Ovary (tissue), 9 donors: ENCODE results near the gene BLOC1S4. TPM values are rescaled to one million over a fixed set of nuclear protein-coding genes. Genes with fewer than 3 reads are reported as not detected.
A peak's percentile ranks its signal among the peaks of the same experiment; 100 is the strongest.

Source experiments
- DNase-seq, 5 donors: peaks; one replicate each; pipeline ENCODE4 v3.0.0-alpha.2; 2019 to 2020
- H3K27ac ChIP-seq, 2 donors: fragments of 200-600 bp; one replicate each; pipeline versions ENCODE4 v1.5.1 to v1.8.0; 2019 to 2022
- H3K27me3 ChIP-seq: fragments of 200-600 bp; one replicate; pipeline ENCODE4 v1.8.0; 2022
- H3K36me3 ChIP-seq: fragments of 200-600 bp; sonication (generic); one replicate; pipeline ENCODE4 v1.5.1; 2019
- H3K4me1 ChIP-seq: one replicate; pipeline ENCODE4 v1.8.1; 2013; ENCODE audit warnings: mild to moderate bottlenecking, moderate library complexity; ENCODE audit not compliant: insufficient read depth
- H3K4me3 ChIP-seq: fragments of 200-600 bp; sonication (generic); one replicate; pipeline ENCODE4 v1.5.1; 2017
- H3K9me3 ChIP-seq, 2 donors: fragments of 200-600 bp in 1 of 2; sonication (generic) in 1 of 2; one replicate each; pipeline versions ENCODE4 v1.5.1 to v1.8.1; 2013 to 2019; ENCODE audit warnings: mild to moderate bottlenecking in 1 of 2, moderate library complexity in 1 of 2
- CTCF ChIP-seq, 3 donors: fragments of 450-650 bp in 2 of 3; fragments of 200-600 bp in 1 of 3; IDR thresholded peaks; one replicate each; pipeline versions ENCODE4 v1.5.1 to v1.8.0; 2016 to 2022; ENCODE audit warnings: antibody characterized with exemption in 3 of 3, mild to moderate bottlenecking in 1 of 3
- EP300 ChIP-seq: sonication (generic); formaldehyde crosslinking; IDR thresholded peaks from one replicate; pipeline ENCODE4 v1.6.1; 2017; ENCODE audit warnings: antibody characterized with exemption
- POLR2A ChIP-seq: fragments of 450-650 bp; IDR thresholded peaks from one replicate; pipeline ENCODE4 v1.6.1; 2017; ENCODE audit warnings: antibody characterized with exemption, mild to moderate bottlenecking, moderate library complexity
- WGBS, 3 donors: extraction: QIAGEN DNeasy Blood & Tissue Kit in 1 of 3; methylation state at CpG; one replicate each; pipeline versions ENCODE4 v1.1.5 to v1.1.7; 2013 to 2017; 5-methylcytosine and 5-hydroxymethylcytosine counted together
- intact Hi-C, 4 donors: fragments of 100-400 bp; cut with DNase I; formaldehyde crosslinking; loops; one replicate each; pipeline versions ENCODE4 v1.11.0 to v1.15.1; 2022 to 2023
- polyA plus RNA-seq, 2 donors: library from polyadenylated mRNA; stranded (reverse); fragments of 200-250 nt in 1 of 2; fragments of 350-450 nt in 1 of 2; fragmentation: Illumina TruSeq in 1 of 2; extraction: RNeasy Lipid Tissue Mini Kit (QIAGEN cat#74804) in 1 of 2; gene quantifications; one replicate each; pipeline ENCODE4 v1.2.3, GENCODE V29; 2013 to 2014
- total RNA-seq, 7 donors: library from RNA; depleted of rRNA in 2 of 7; stranded (reverse); fragments of >200 nt in 2 of 7; fragmentation: NEBNext Ultra II Directional in 3 of 7; extraction: Animal tissue kit (Norgen Biotek cat#: 25700) in 3 of 7; gene quantifications; one replicate each; pipeline versions ENCODE4 v1.1.0 to v1.2.4, GENCODE V29; 2016 to 2023
- donor health status: DM: no; HTN: no; CAD: no; lungs with moderate emphysema.
- donor health status: DM: no; HTN: no; CAD: no.
- donor health status: Bipolar disorder and iron deficiency.
- donor health status: DM: yes; HTN: yes; CAD: no.
- donor health status: DM: no; HTN: no; CAD: no.
- donor health status: DM: yes; HTN: yes; CAD: no.

The BLOC1S4 gene
- total and polyA plus RNA-seq, 9 donors, result 8.8 to 26.9 (median 16.9) TPM

- WGBS, 3 donors, result 56 to 63% (median 61%) methylated on average over 3 of the region's 3 CpGs
- Histone ChIP-seq H3K36me3 (no peaks in the 10 kb centered on the region), H3K4me3 (no peak overlapping the region), H3K27ac (no peak overlapping the region), H3K9me3 (no peaks in the 10 kb centered on the region), H3K4me1 (peaks cover 2% of the 10 kb centered on the region), H3K27me3 (no peaks in the 10 kb centered on the region)
- TF ChIP-seq EP300 (no peak), CTCF (IDR thresholded peaks at IDR 0.05) (no peak), POLR2A (no peak)
- intact Hi-C loops, result no loop called here
- no peak for DNase-seq
Observed at GRCh38 chr4:6692806-6693205, 23.2 kb upstream of the BLOC1S4 start.

GRCh38 chr4:6693231-6694176, 22.5 kb upstream of the BLOC1S4 start, which contains the start of gene S100P:
Gene S100P, plus strand, starts transcription at chr4:6693878. Its CDS starts 55 bp downstream, at chr4:6693933.
- intact Hi-C loops, result no loop called here
- 79 to 81% (median 80%) methylated on average over 29 of the region's 29 CpGs for WGBS, 3 donors
- no peak within 1 kb of the TSS for H3K27ac ChIP-seq
- TF ChIP-seq POLR2A, result no peak
- TF ChIP-seq EP300, result no peak
- no peak for TF ChIP-seq CTCF (IDR thresholded peaks at IDR 0.05)
- peaks cover 1% of the 10 kb centered on the region for H3K4me1 ChIP-seq
- no peaks in the 10 kb centered on the region for H3K27me3 ChIP-seq
- no peaks in the 10 kb centered on the region for H3K9me3 ChIP-seq
- no peaks in the 10 kb centered on the region for H3K36me3 ChIP-seq
- peak in 1 of 5 donors; percentile 8 for DNase-seq
- no peak within 1 kb of the TSS for H3K4me3 ChIP-seq

GRCh38 chr4:6694177-6694901, 21.6 kb upstream of the BLOC1S4 start:
- Histone ChIP-seq H3K9me3 (no peaks in the 10 kb centered on the region), H3K4me1 (no peaks in the 10 kb centered on the region), H3K4me3 (no peak overlapping the region), H3K27ac (no peak overlapping the region), H3K36me3 (no peaks in the 10 kb centered on the region), H3K27me3 (no peaks in the 10 kb centered on the region)
- no peak for DNase-seq
- WGBS, 3 donors, result 73 to 84% (median 77%) methylated on average over 16 of the region's 16 CpGs
- intact Hi-C loops, result no loop called here
- TF ChIP-seq CTCF (IDR thresholded peaks at IDR 0.05), result no peak
- no peak for TF ChIP-seq POLR2A
- no peak for TF ChIP-seq EP300

- Histone ChIP-seq H3K27me3 (no peaks in the 10 kb centered on the region), H3K27ac (no peak overlapping the region), H3K4me3 (no peak overlapping the region), H3K4me1 (no peaks in the 10 kb centered on the region), H3K9me3 (no peaks in the 10 kb centered on the region), H3K36me3 (no peaks in the 10 kb centered on the region)
- no peak for TF ChIP-seq CTCF (IDR thresholded peaks at IDR 0.05)
- no peak for TF ChIP-seq EP300
- TF ChIP-seq POLR2A, result no peak
- DNase-seq, result no peak
- 78 to 81% (median 78%) methylated on average over 18 of the region's 18 CpGs for WGBS, 3 donors
- intact Hi-C loops, result no loop called here
Observed at GRCh38 chr4:6695660-6696610, 20.0 kb upstream of the BLOC1S4 start.
